MM.1S (cell line): ENCODE measurements around the gene MAPK4.

Experiments
- DNase-seq: peaks from one replicate; pipeline ENCODE4 v3.0.0-alpha.2; 2015
- H2AFZ ChIP-seq: fragments of 300-600 bp; sonication (generic); 2 replicates; pipeline ENCODE4 v1.6.0; 2016; ENCODE audit warnings: antibody characterized with exemption, low read length
- H3F3A ChIP-seq: fragments of 300-600 bp; sonication (generic); 2 replicates; pipeline ENCODE4 v1.6.1; 2016; ENCODE audit warnings: mild to moderate bottlenecking, antibody characterized with exemption, low read length, moderate library complexity, mixed read lengths; ENCODE audit not compliant: insufficient read depth
- H3K27ac ChIP-seq: fragments of 300-600 bp; sonication (generic); 2 replicates; pipeline ENCODE4 v1.5.1; 2016; ENCODE audit warnings: mild to moderate bottlenecking, low read length
- H3K27me3 ChIP-seq: fragments of 300-600 bp; sonication (generic); replicated peaks from 2 replicates; pipeline ENCODE4 v1.6.0; 2016; ENCODE audit warnings: low read length; ENCODE audit not compliant: insufficient read depth
- H3K36me3 ChIP-seq: fragments of 300-600 bp; sonication (generic); replicated peaks from 2 replicates; pipeline ENCODE4 v1.6.1; 2016; ENCODE audit warnings: mild to moderate bottlenecking, low read length, mixed read lengths; ENCODE audit not compliant: insufficient read depth
- H3K4me1 ChIP-seq: fragments of 300-600 bp; sonication (generic); 2 replicates; pipeline ENCODE4 v1.6.1; 2016; ENCODE audit warnings: low read length, mixed read lengths
- H3K4me2 ChIP-seq: fragments of 300-600 bp; sonication (generic); 2 replicates; pipeline ENCODE4 v1.6.0; 2016; ENCODE audit warnings: low read depth, low read length
- H3K4me3 ChIP-seq: fragments of 300-600 bp; sonication (generic); 2 replicates; pipeline ENCODE4 v1.5.1; 2016; ENCODE audit warnings: low read length, mixed read lengths
- H3K79me2 ChIP-seq: fragments of 300-600 bp; sonication (generic); 2 replicates; pipeline ENCODE4 v1.6.1; 2016; ENCODE audit warnings: mixed run types, low read length, mixed read lengths
- H3K9ac ChIP-seq: fragments of 300-600 bp; sonication (generic); 2 replicates; pipeline ENCODE4 v1.6.1; 2016; ENCODE audit warnings: low read length, mixed read lengths
- H3K9me2 ChIP-seq: fragments of 300-600 bp; sonication (generic); replicated peaks from 2 replicates; pipeline ENCODE4 v1.6.1; 2016; ENCODE audit warnings: mild to moderate bottlenecking, low read length, mixed read lengths; ENCODE audit not compliant: insufficient read depth
- H3K9me3 ChIP-seq: fragments of 300-600 bp; sonication (generic); replicated peaks from 2 replicates; pipeline ENCODE4 v1.6.1; 2016; ENCODE audit warnings: mild to moderate bottlenecking, low read length, mixed read lengths; ENCODE audit not compliant: insufficient read depth
- H4K20me1 ChIP-seq: fragments of 300-600 bp; sonication (generic); 2 replicates; pipeline ENCODE4 v1.6.1; 2016; ENCODE audit warnings: mild to moderate bottlenecking, low read length, moderate library complexity, mixed read lengths; ENCODE audit not compliant: insufficient read depth
- CTCF ChIP-seq: fragments of 300-600 bp; sonication (generic); IDR thresholded peaks from 2 replicates; pipeline ENCODE4 v1.5.1; 2016; ENCODE audit warnings: antibody characterized with exemption, low read length, mixed read lengths
- EZH2 ChIP-seq: fragments of 300-600 bp; sonication (generic); optimal IDR thresholded peaks from 2 replicates; pipeline ENCODE3; 2017; ENCODE audit warnings: low read depth, mild to moderate bottlenecking, antibody characterized with exemption, low read length, mixed read lengths
- EZH2phosphoT487 ChIP-seq: fragments of 300-600 bp; sonication (generic); IDR thresholded peaks from 2 replicates; pipeline ENCODE4 v1.6.1; 2018; ENCODE audit warnings: antibody characterized with exemption, low read length

Gene MAPK4

DNA sequence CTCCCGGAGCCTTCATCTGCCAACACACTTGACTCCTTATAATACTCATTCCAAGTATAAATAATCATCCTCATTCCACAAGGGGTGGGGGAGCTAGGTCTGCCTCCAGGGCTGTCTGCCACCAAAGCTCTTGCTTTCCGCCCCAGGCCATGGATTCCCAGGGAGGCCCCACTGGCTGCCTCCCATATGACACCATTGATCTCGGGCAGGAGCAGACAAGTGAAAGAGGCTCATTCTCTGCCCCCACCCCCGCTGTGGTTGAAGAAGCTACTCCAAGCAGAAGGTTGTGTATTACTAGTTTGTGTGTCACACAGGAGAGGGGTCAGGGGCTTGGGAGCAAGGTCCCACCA lies 160.4 kb downstream of the MAPK4 start:
- no peaks in the 10 kb centered on the region for H3K27me3 ChIP-seq
- no peak overlapping the region for H3K9ac ChIP-seq
- no peaks in the 10 kb centered on the region for H3F3A ChIP-seq
- H2AFZ ChIP-seq, result no peak overlapping the region
- TF ChIP-seq CTCF (no peak), EZH2 (no peak), EZH2phosphoT487 (no peak)
- no peak overlapping the region for H3K27ac ChIP-seq
- no peaks in the 10 kb centered on the region for H3K36me3 ChIP-seq
- H3K9me2 ChIP-seq, result no peaks in the 10 kb centered on the region
- H3K4me2 ChIP-seq, result no peak overlapping the region
- no peaks in the 10 kb centered on the region for H4K20me1 ChIP-seq
- DNase-seq, result no peak
- H3K79me2 ChIP-seq, result no peaks in the 10 kb centered on the region
- no peaks in the 10 kb centered on the region for H3K4me1 ChIP-seq
- no peaks in the 10 kb centered on the region for H3K9me3 ChIP-seq
- H3K4me3 ChIP-seq, result no peak overlapping the region

GRCh38 chr18:50721006-50721405 lies 161.1 kb downstream of the MAPK4 start:
- Histone ChIP-seq H3K4me1 (no peaks in the 10 kb centered on the region), H3K4me3 (no peak overlapping the region), H3K9me3 (no peaks in the 10 kb centered on the region), H2AFZ (no peak overlapping the region), H3K36me3 (no peaks in the 10 kb centered on the region), H3K27me3 (no peaks in the 10 kb centered on the region), H3K79me2 (no peaks in the 10 kb centered on the region), H3K9ac (no peak overlapping the region), H3F3A (no peaks in the 10 kb centered on the region), H3K4me2 (no peak overlapping the region), H3K9me2 (no peaks in the 10 kb centered on the region), H3K27ac (no peak overlapping the region), H4K20me1 (no peaks in the 10 kb centered on the region)
- no peak for DNase-seq
- TF ChIP-seq CTCF, result no peak
- TF ChIP-seq EZH2, result no peak
- no peak for TF ChIP-seq EZH2phosphoT487

- no peak overlapping the region for H3K9ac ChIP-seq
- H3K27ac ChIP-seq, result no peak overlapping the region
- no peaks in the 10 kb centered on the region for H3K36me3 ChIP-seq
- TF ChIP-seq EZH2, result no peak
- no peak for TF ChIP-seq EZH2phosphoT487
- TF ChIP-seq CTCF, result no peak
- no peaks in the 10 kb centered on the region for H3F3A ChIP-seq
- no peaks in the 10 kb centered on the region for H3K9me3 ChIP-seq
- no peaks in the 10 kb centered on the region for H3K4me1 ChIP-seq
- H4K20me1 ChIP-seq, result no peaks in the 10 kb centered on the region
- no peak overlapping the region for H3K4me3 ChIP-seq
- DNase-seq, result no peak
- no peak overlapping the region for H3K4me2 ChIP-seq
- no peaks in the 10 kb centered on the region for H3K27me3 ChIP-seq
- no peak overlapping the region for H2AFZ ChIP-seq
- no peaks in the 10 kb centered on the region for H3K79me2 ChIP-seq
- no peaks in the 10 kb centered on the region for H3K9me2 ChIP-seq
These were observed 161.7 kb downstream of the MAPK4 start for GRCh38 chr18:50721451-50722120.
